Spinal cord (tissue), 10 donors: Measurements from ENCODE around the gene SMIM33. TPM values are rescaled to one million over a fixed set of nuclear protein-coding genes. Genes with fewer than 3 reads are reported as not detected.
A peak's percentile ranks its signal among the peaks of the same experiment; 100 is the strongest.
"Not testable (repeated sequence)": the region's sequence is repeated elsewhere in the genome, so short reads cannot be mapped to it uniquely, and the experiment has no call there.

Experiments
- DNase-seq, 6 donors: peaks; one replicate each; pipeline versions ENCODE4 v3.0.0 to v3.0.0-alpha.2; 2013 to 2015; ENCODE audit warnings: low spot score in 6 of 6, low read depth in 4 of 6
- H3K27ac ChIP-seq: one replicate; pipeline ENCODE4 v1.5.1; 2013; ENCODE audit warnings: low read depth, low read length, control low read depth
- H3K27me3 ChIP-seq: one replicate; pipeline ENCODE4 v1.6.1; 2013; ENCODE audit warnings: low read length; ENCODE audit not compliant: control insufficient read depth, insufficient read depth
- H3K36me3 ChIP-seq: one replicate; pipeline ENCODE4 v1.6.1; 2013; ENCODE audit warnings: low read length; ENCODE audit not compliant: control insufficient read depth, insufficient read depth
- H3K4me1 ChIP-seq: one replicate; pipeline ENCODE4 v1.6.1; 2013; ENCODE audit warnings: low read length; ENCODE audit not compliant: control insufficient read depth, insufficient read depth
- H3K4me3 ChIP-seq: one replicate; pipeline ENCODE4 v1.5.1; 2013; ENCODE audit warnings: low read depth, low read length, control low read depth
- H3K9me3 ChIP-seq: one replicate; pipeline ENCODE4 v1.6.1; 2013; ENCODE audit warnings: low read length; ENCODE audit not compliant: control insufficient read depth, insufficient read depth
- WGBS: methylation state at CpG from one replicate; pipeline ENCODE4 v1.1.5; 2013; ENCODE audit warnings: missing lambda C conversion rate; ENCODE audit not compliant: insufficient coverage; 5-methylcytosine and 5-hydroxymethylcytosine counted together
- polyA plus RNA-seq, 2 donors: library from polyadenylated mRNA; unstranded; fragments of 120-200 nt; gene quantifications; one replicate each; pipeline ENCODE4 v1.2.1, GENCODE V29; 2013; ENCODE audit not compliant: insufficient read length in 2 of 2
- total RNA-seq, 2 donors: library from RNA; depleted of rRNA in 1 of 2; stranded (reverse); fragments of 120-200 nt in 1 of 2; fragments of >200 nt in 1 of 2; gene quantifications; one replicate each; pipeline versions ENCODE4 v1.2.3 to v1.2.4, GENCODE V29; 2013 to 2014
- donor health status: healthy.

SMIM33 gene
- total and polyA plus RNA-seq, 4 donors, result not detected

DNA sequence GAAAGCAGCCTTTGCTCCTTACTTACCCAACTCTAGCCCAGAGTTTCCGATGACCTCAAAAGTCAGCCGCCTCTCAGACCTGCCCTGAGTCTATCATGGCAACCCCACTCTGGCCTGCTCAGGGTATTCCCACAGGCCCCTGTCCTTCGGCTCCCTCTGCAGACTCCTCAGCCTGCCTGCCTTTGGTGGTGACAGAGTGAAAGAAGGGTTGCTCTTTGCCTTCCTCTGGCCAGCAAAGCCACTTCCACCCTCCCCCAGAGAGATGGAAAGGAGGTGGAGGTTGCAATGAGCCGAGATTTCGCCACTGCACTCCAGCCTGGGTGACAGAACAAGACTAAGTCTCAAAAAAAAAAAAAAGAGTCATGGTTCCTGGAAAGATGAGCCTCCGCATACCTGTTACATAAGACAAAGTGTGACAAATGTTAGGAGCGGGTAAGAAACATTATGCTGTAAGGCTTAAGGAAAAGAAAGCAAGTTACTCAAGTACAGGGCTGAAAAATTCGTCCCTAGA, 2.3 kb upstream of the SMIM33 start:
- DNase-seq, result no peak
- H3K27ac ChIP-seq, result no peak overlapping the region
- 89% methylated on average over 3 of the region's 8 CpGs for WGBS

DNA sequence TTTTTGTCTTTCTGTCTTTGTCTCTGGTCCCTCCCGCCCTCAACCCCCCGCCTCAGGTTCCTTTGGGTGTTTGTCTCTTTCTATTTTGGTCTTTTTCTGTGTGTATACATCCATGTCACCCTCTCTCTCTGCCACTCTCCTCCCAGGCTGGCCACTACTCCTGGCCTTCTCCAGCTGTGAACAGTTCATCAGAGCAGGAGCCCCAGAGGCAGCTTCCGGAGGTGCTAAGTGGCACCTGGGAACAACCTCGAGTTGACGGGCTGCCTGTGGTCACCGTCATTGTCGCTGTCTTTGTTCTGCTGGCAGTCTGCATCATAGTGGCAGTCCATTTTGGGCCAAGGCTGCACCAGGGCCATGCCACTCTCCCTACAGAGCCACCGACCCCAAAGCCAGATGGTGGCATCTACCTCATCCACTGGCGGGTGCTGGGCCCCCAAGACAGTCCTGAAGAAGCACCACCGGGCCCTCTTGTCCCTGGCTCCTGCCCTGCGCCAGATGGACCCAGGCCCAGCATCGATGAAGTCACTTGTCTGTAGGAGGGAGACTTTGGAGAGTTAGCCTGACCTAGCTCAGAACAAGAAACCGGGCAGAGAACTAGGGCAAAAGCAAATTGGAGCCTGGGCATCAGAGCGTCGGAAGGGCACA, 1.7 kb downstream of the SMIM33 start:
- Histone ChIP-seq H3K27me3 (no peaks in the 10 kb centered on the region), H3K9me3 (no peaks in the 10 kb centered on the region), H3K4me3 (no peak overlapping the region), H3K27ac (peak overlapping the region; percentile 67), H3K4me1 (peaks cover 15% of the 10 kb centered on the region), H3K36me3 (no peaks in the 10 kb centered on the region)
- DNase-seq, result no peak
- WGBS, result 72% methylated on average over 12 of the region's 15 CpGs

More for the DNA sequence above, 2.3 kb upstream of the SMIM33 start:
- Histone ChIP-seq H3K36me3 (no peaks in the 10 kb centered on the region), H3K27me3 (no peaks in the 10 kb centered on the region), H3K4me1 (peaks cover 11% of the 10 kb centered on the region), H3K4me3 (no peak overlapping the region), H3K9me3 (no peaks in the 10 kb centered on the region)

DNA sequence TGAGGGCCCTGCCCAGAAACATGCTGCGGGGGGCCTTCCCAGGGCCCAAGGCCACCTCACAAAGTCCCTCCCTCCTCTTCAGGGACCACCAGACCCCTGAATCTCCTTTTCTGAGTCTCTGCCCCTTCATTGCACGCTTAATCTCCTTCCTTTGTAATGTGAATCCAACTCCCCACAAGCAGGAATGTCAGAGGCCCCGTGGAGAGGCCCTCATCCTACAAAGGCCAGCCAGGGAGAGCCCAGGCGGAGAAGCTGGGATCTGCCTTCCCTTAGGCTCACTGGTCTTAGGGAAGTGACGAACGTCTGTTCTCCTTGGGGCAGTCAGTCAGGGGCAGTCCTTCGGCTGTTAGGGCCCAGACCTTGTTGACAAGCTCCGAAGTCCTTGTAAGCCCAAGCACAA, 2.3 kb downstream of the SMIM33 start:
- DNase-seq, result no peak
- no peaks in the 10 kb centered on the region for H3K36me3 ChIP-seq
- H3K4me3 ChIP-seq, result no peak overlapping the region
- no peaks in the 10 kb centered on the region for H3K9me3 ChIP-seq
- peak overlapping the region; percentile 67 for H3K27ac ChIP-seq
- WGBS, result 63% methylated on average over 5 of the region's 8 CpGs
- peaks cover 15% of the 10 kb centered on the region for H3K4me1 ChIP-seq
- H3K27me3 ChIP-seq, result no peaks in the 10 kb centered on the region

DNA sequence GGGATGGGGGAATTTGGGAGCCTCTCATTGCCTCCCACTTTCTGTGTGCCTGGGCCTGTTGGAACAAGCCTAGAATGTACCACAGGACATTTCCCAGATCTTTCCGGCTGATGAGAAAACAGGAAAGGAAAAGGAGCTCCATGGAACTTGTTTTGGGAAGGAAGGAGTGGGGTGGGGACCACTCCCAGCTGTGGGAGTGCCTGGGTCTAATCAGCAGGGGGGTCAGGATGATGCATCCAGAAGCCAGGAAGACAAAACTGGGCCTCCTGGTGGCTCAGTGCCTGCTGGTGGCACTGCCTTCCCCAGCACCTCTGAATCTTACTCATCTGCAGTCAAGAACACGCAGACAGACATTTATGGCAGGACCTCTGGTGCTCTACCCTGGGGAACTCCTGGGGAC, 2.8 kb downstream of the SMIM33 start:
- H3K27ac ChIP-seq, result peak overlapping the region; percentile 67
- 81% methylated on average over 2 of the region's 2 CpGs for WGBS
- H3K36me3 ChIP-seq, result no peaks in the 10 kb centered on the region
- H3K9me3 ChIP-seq, result no peaks in the 10 kb centered on the region
- peaks cover 15% of the 10 kb centered on the region for H3K4me1 ChIP-seq
- no peak overlapping the region for H3K4me3 ChIP-seq
- no peak for DNase-seq
- H3K27me3 ChIP-seq, result no peaks in the 10 kb centered on the region

DNA sequence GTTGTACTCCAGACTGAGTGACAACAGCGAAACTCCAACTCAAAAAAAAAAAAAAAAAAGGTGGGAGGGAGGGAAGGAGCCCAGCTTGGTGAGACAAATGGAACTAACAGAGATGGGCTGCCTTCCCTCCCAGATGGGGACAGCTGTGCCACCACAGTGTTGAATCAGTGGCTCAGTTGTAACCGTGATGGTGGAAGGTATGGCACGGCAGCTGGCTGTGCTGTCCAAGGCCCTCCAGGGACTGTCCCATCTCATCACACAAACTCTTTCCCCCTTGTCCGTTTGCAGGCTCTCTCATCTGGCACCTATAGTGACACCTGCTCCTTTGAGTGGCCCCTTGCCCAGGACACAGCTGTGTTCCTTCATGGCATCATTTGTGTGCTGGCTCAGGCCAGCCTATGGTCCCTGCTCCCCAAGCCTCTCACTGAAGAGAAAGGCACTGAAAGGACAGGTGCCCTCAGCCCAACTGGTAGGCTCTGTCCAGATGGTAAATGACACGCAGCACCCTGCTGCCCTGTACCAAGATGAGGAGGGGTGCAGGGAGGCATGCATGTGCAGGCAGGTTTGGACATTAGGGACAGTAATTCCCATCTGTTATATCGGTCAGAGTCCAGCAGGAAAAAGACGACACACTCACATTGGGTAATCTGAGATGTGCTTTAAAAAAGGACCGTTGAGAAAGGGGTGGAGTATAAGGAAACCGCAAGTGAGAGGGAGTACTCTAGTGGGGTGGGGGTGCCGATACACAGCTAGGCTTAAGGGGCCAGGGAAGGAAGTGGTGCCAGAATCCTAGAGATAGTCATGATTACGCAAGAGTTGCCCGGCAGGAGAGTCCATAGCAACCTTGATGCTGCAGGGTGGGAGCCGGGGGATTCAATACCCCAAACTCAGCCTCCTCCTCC, 4.3 kb downstream of the SMIM33 start:
- 56% methylated on average over 9 of the region's 13 CpGs for WGBS
- Histone ChIP-seq H3K27ac (no peak overlapping the region), H3K36me3 (no peaks in the 10 kb centered on the region), H3K9me3 (no peaks in the 10 kb centered on the region), H3K4me1 (peaks cover 15% of the 10 kb centered on the region), H3K27me3 (no peaks in the 10 kb centered on the region), H3K4me3 (no peak overlapping the region)
- peak in 1 of 6 donors; percentile 21 for DNase-seq

DNA sequence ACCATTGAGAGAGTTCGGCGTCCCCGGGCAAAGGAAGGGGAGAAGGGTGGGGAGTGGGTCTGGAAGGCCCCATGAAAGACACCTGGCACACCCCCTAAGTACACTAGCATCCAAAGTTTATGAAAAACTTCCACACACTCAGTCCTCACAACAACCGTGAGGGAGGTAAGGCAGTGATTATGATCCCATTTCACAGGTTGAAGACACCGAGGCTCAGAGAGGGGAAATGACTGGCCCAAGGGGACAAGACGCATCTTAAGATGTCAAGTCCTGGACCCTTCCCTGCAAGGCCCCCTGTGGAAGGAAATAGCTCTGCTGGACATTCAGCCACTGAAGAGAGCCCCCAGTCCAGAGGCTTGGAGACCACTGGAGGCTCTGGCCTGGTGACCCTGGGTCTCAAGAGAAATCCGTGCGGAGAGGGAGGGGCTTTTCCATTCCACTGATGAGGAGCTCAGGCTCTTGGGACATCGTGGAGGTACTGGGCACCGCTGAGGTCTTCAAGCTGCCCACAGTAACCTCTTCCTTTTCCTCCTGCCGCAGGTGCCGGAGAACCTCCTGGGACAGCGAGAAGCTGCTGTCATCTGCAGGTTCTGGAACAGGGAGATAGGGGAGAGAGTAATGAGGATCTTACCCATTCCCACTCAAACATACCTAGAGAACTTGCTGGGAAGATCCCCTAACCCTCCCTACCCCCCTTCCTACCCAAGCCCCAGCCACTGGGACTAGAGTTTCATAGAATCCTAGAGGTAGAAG, 5.2 kb downstream of the SMIM33 start:
- H3K9me3 ChIP-seq, result no peaks in the 10 kb centered on the region
- H3K4me1 ChIP-seq, result peaks cover 15% of the 10 kb centered on the region
- no peak for DNase-seq
- no peak overlapping the region for H3K4me3 ChIP-seq
- H3K27me3 ChIP-seq, result no peaks in the 10 kb centered on the region
- 91% methylated on average over 6 of the region's 13 CpGs for WGBS
- H3K27ac ChIP-seq, result no peak overlapping the region
- H3K36me3 ChIP-seq, result no peaks in the 10 kb centered on the region

DNA sequence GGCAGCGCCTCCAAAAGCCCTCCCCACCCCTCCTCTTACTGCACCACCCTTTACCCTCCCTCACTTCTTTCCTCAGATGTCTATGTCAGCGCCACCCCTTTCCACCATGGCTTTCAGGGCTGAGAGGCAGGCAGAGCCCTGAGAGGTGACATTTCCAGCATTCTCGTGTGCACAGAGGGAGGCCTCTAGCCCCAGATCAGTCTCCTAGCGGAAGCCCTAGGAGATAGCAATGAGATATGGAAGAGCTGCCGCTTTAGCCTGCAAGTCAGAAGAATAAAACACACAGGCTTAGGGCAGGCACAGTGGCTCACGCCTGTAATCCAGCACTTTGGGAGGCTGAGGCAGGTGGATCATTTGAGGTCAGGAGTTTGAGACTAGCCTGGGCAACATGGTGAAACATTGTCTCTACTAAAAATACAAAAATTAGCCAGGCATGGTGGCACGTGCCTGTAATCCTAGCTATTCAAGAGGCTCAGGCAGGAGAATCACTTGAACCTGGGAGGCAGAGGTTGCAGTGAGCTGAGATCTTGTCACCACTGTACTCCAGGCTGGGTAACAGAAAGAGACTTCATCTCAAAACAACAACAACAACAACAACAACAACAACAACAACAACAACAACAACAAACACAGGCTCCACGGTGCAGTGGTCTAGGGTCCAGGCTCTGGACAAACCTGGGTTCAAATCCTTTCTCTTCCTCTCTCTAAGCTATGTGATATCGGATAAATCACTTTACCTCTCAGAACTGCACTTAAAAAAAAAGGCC, 8.0 kb downstream of the SMIM33 start:
- H3K4me1 ChIP-seq, result peaks cover 14% of the 10 kb centered on the region
- not testable (repeated sequence) for DNase-seq, H3K4me3 ChIP-seq, H3K27ac ChIP-seq, H3K9me3 ChIP-seq, H3K36me3 ChIP-seq, H3K27me3 ChIP-seq
- 75% methylated on average over 7 of the region's 9 CpGs for WGBS

DNA sequence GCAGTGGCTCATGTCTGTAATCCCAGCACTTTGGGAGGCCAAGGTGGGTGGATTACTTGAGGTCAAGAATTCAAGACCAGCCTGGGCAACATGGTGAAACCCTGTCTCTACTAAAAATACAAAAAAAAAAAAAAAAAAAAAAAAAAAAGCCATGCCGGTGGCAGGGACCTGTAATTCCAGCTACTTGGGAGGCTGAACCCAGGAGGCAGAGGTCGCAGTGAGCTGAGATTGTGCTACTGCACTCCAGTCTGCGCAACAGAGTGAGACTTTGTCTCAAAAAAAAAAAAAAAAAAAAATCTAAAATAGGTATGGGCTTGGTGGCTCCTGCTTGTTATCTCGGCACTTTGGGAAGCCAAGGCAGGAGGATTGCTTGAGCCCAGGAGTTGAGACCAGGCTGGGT, 8.9 kb downstream of the SMIM33 start:
- peaks cover 14% of the 10 kb centered on the region for H3K4me1 ChIP-seq
- not testable (repeated sequence) for H3K27ac ChIP-seq

DNA sequence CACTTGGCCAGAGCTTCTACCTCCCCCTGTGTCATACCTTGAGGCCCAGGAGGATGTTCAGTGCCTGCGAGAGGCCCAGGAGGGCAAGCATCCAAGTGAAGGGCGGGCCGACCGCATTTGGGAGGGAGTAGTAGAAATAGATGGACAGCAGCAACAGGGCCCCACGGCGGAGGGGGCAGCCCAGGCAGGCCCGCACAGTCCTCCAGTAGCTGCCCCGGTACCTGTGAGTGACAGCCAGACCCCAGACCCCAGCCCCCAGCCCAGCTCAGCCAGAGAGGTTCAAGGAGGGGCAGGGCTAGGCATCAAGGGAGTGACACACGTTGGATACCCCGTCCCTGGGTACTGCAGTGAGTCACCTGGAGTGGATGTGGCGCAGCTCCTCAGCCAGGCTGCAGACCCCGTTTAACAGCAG, 10.3 kb downstream of the SMIM33 start:
- Histone ChIP-seq H3K9me3 (no peaks in the 10 kb centered on the region), H3K4me3 (peak overlapping the region; percentile 29), H3K27me3 (no peaks in the 10 kb centered on the region), H3K4me1 (peaks cover 15% of the 10 kb centered on the region), H3K27ac (peak overlapping the region; percentile 86), H3K36me3 (no peaks in the 10 kb centered on the region)
- WGBS, result 84% methylated on average over 11 of the region's 12 CpGs
- no peak for DNase-seq

More for the DNA sequence above, 8.9 kb downstream of the SMIM33 start:
- WGBS, result 94% methylated on average over 2 of the region's 4 CpGs
- H3K36me3 ChIP-seq, H3K27me3 ChIP-seq, H3K9me3 ChIP-seq, DNase-seq, H3K4me3 ChIP-seq: not testable (repeated sequence)
